Measurements from ENCODE around the gene CTNNA2.

CTNNA2 gene

GRCh38 chr2:80642465-80642864, 1129.6 kb downstream of the CTNNA2 start:
- TF ChIP-seq CTCF (IDR thresholded peaks at IDR 0.05; ENCODE audit: low read depth, low read length): no peak
- DNase-seq (ENCODE audit: low read depth in 2 of 2): no peak
- no peak overlapping the region for H3K4me3 ChIP-seq (replicated peaks in 1 of 2; ENCODE audit: low read depth in 2 of 2, low read length in 2 of 2)

- no peak overlapping the region for H3K4me3 ChIP-seq (replicated peaks in 1 of 2; ENCODE audit: low read depth in 2 of 2, low read length in 2 of 2)
- DNase-seq (ENCODE audit: low read depth in 2 of 2): no peak
These were observed 1130.7 kb downstream of the CTNNA2 start for GRCh38 chr2:80643598-80643997.

DNA sequence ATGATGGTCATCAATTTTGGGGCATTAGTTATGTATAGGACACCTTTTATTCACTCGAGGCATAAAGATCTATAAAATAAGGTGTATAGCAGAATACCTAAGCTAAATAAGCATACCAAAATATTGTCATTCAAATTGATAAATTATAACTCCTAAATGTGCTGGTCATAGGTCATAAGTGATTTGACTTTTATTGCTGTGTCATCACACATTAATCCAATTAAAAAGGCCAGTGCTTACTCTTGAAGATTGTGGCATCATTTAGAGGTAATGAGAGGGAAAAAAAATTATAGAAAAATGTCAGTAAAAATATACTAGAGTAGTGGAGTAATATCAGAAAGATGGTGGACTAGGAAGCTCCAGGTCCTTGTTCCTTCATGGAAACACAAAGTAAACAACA, 1138.6 kb downstream of the CTNNA2 start:
- TF ChIP-seq CTCF (IDR thresholded peaks at IDR 0.05; ENCODE audit: low read depth, low read length): no peak
- DNase-seq (ENCODE audit: low read depth in 2 of 2): no peak
- H3K4me3 ChIP-seq (replicated peaks in 1 of 2; ENCODE audit: low read depth in 2 of 2, low read length in 2 of 2): no peak overlapping the region

More at GRCh38 chr2:80643598-80643997, 1130.7 kb downstream of the CTNNA2 start:
- no peak for TF ChIP-seq CTCF (IDR thresholded peaks at IDR 0.05; ENCODE audit: low read depth, low read length)

GRCh38 chr2:80655265-80655664, 1142.4 kb downstream of the CTNNA2 start:
- no peak for TF ChIP-seq CTCF (IDR thresholded peaks at IDR 0.05; ENCODE audit: low read depth, low read length)
- no peak for DNase-seq (ENCODE audit: low read depth in 2 of 2)
- no peak overlapping the region for H3K4me3 ChIP-seq (replicated peaks in 1 of 2; ENCODE audit: low read depth in 2 of 2, low read length in 2 of 2)

DNA sequence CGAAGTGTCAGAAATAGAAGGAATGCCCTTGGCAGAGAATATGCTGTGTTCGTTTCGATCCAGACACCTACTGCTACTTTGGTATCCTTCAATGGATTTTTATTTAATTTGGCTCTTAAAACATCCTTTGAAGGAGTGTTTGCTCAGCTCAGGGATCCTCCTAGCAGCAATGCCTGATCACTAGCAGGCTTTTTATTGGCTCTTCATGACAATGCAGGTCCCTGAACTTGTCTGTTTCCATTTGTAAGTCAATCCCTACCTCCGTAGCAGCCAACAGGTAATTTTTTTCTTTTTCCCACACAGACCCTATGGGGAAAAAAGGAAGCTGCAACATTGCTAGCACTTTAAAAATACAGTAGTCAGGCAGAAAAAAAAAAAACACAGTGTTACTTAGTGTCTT, 1157.9 kb downstream of the CTNNA2 start:
- DNase-seq (ENCODE audit: low read depth in 2 of 2): no peak
- no peak for TF ChIP-seq CTCF (IDR thresholded peaks at IDR 0.05; ENCODE audit: low read depth, low read length)
- no peak overlapping the region for H3K4me3 ChIP-seq (replicated peaks in 1 of 2; ENCODE audit: low read depth in 2 of 2, low read length in 2 of 2)

DNA sequence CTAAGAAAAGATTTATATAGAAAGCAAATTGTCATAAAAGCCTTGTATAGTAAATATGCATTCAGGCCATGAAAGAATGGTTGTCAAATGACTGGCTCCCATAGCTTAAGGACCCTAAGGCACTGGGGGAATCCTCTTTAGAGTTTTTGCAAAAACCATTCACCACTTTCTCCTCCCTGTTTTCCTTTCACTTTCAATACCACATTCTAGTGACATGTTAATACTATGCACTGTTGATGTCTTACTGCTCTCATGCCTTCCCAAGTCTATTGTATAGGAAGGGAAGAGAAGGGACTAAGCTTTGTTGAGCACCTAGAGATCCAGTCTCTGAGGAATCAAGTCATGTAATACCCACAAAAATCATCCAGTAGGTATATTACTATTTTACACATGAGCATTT, 1174.7 kb downstream of the CTNNA2 start:
- no peak for TF ChIP-seq CTCF (IDR thresholded peaks at IDR 0.05; ENCODE audit: low read depth, low read length)
- H3K4me3 ChIP-seq (replicated peaks in 1 of 2; ENCODE audit: low read depth in 2 of 2, low read length in 2 of 2): no peak overlapping the region
- no peak for DNase-seq (ENCODE audit: low read depth in 2 of 2)

DNA sequence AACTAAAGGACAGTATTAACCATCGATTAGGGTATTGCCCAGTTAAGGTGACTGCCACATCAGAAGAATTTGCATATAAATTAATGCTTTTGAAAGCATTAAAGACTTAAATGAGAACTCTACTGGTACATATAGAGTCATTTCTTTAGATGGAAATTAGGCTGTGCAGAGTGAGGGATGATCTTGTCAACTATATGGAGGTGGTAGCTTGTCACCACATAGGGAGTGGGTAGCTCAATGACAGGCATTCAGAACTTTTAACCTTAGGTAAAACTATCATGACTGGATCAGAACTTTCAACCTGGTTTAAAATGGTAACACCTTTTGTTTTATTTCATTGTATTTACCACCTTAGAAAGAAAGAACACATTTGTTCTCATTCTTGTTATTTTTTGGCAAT, 1176.3 kb downstream of the CTNNA2 start:
- TF ChIP-seq CTCF (IDR thresholded peaks at IDR 0.05; ENCODE audit: low read depth, low read length): no peak
- DNase-seq (ENCODE audit: low read depth in 2 of 2): no peak
- H3K4me3 ChIP-seq (replicated peaks in 1 of 2; ENCODE audit: low read depth in 2 of 2, low read length in 2 of 2): no peak overlapping the region

All from cardiac fibroblast (primary cell).